WTC11 (cell line): ENCODE data around the gene BANF2. TPM values are rescaled to one million over a fixed set of nuclear protein-coding genes. Genes with fewer than 3 reads are reported as not detected.

Source experiments
- ATAC-seq: fragments of 200-7000 bp; cut with Tn5 transposase; 2 replicates; pipeline ENCODE4 v1.10.0; 2021; ENCODE audit warnings: mild to moderate bottlenecking, moderate library complexity
- CTCF ChIA-PET: fragments of 300-600 bp; sonication (Branson Sonifier 250); formaldehyde crosslinking; loops from one replicate; lab custom pipeline; 2021; ENCODE audit warnings: antibody characterized with exemption; lab: Charles Lee
- POLR2A ChIA-PET: fragments of 350-600 bp; sonication (Branson Sonifier 250); formaldehyde crosslinking; loops from one replicate; lab custom pipeline; 2021; ENCODE audit warnings: antibody characterized with exemption; lab: Charles Lee
- DNase-seq: peaks from one replicate; pipeline ENCODE4 v3.0.0; 2021; ENCODE audit warnings: low spot score
- H3K27ac Mint-ChIP-seq: 2 replicates; pipeline ENCODE4 v1.8.0; 2021; ENCODE audit warnings: mixed read lengths
- H3K27me3 Mint-ChIP-seq: 2 replicates; pipeline ENCODE4 v1.8.0; 2021; ENCODE audit warnings: low read depth, mild to moderate bottlenecking, moderate library complexity, mixed read lengths
- H3K36me3 Mint-ChIP-seq: 2 replicates; pipeline ENCODE4 v1.8.0; 2021; ENCODE audit warnings: mixed read lengths
- H3K4me1 Mint-ChIP-seq: 2 replicates; pipeline ENCODE4 v1.8.0; 2022; ENCODE audit warnings: mixed read lengths
- H3K4me3 Mint-ChIP-seq: 2 replicates; pipeline ENCODE4 v1.8.0; 2021; ENCODE audit warnings: mild to moderate bottlenecking, moderate library complexity, mixed read lengths
- H3K9me3 Mint-ChIP-seq: 2 replicates; pipeline ENCODE4 v1.8.0; 2021; ENCODE audit warnings: mixed read lengths
- E2F1 ChIP-seq: sonication (generic); formaldehyde crosslinking; IDR thresholded peaks from 2 replicates; pipeline ENCODE4 v1.8.0; 2022; ENCODE audit warnings: mild to moderate bottlenecking, missing genetic modification reagents
- E2F5 ChIP-seq: sonication (generic); formaldehyde crosslinking; IDR thresholded peaks from 2 replicates; pipeline ENCODE4 v1.8.1; 2022; ENCODE audit warnings: mild to moderate bottlenecking, moderate library complexity, missing genetic modification reagents
- ETV6 ChIP-seq: sonication (generic); formaldehyde crosslinking; IDR thresholded peaks from 2 replicates; pipeline ENCODE4 v1.8.1; 2022; ENCODE audit warnings: mild to moderate bottlenecking, missing genetic modification reagents
- GABPB1 ChIP-seq: sonication (generic); formaldehyde crosslinking; IDR thresholded peaks from 2 replicates; pipeline ENCODE4 v1.8.1; 2023; ENCODE audit warnings: mild to moderate bottlenecking, missing genetic modification reagents
- GTF2I ChIP-seq: fragments of 250-450 bp; sonication (Bioruptor Pico); conservative IDR thresholded peaks from 2 replicates; pipeline ENCODE4 v1.4.0; 2021; ENCODE audit warnings: mild to moderate bottlenecking
- HMGXB4 ChIP-seq: sonication (generic); formaldehyde crosslinking; IDR thresholded peaks from 2 replicates; pipeline ENCODE4 v1.8.1; 2023; ENCODE audit warnings: mild to moderate bottlenecking, moderate library complexity, missing genetic modification reagents
- KAT7 ChIP-seq: sonication (generic); formaldehyde crosslinking; IDR thresholded peaks from 2 replicates; pipeline ENCODE4 v1.8.1; 2023; ENCODE audit warnings: missing genetic modification reagents, mild to moderate bottlenecking, borderline replicate concordance
- MAX ChIP-seq: sonication (generic); formaldehyde crosslinking; IDR thresholded peaks from 2 replicates; pipeline ENCODE4 v1.8.0; 2022; ENCODE audit warnings: mild to moderate bottlenecking, missing genetic modification reagents
- MXD4 ChIP-seq: fragments of 250-450 bp; sonication (Bioruptor Pico); IDR thresholded peaks from 2 replicates; pipeline ENCODE4 v1.8.0; 2021; ENCODE audit warnings: mild to moderate bottlenecking, moderate library complexity, borderline replicate concordance
- RORB ChIP-seq: fragments of 250-450 bp; sonication (Bioruptor Pico); IDR thresholded peaks from 2 replicates; pipeline ENCODE4 v1.9.0; 2021; ENCODE audit warnings: mild to moderate bottlenecking
- SMAD3 ChIP-seq: sonication (generic); formaldehyde crosslinking; IDR thresholded peaks from 2 replicates; pipeline ENCODE4 v1.8.0; 2022; ENCODE audit warnings: missing genetic modification reagents, mild to moderate bottlenecking, borderline replicate concordance
- SP1 ChIP-seq: sonication (generic); formaldehyde crosslinking; conservative IDR thresholded peaks from 2 replicates; pipeline ENCODE4 v1.8.1; 2022; ENCODE audit warnings: missing genetic modification reagents
- TEAD4 ChIP-seq: sonication (generic); formaldehyde crosslinking; IDR thresholded peaks from 2 replicates; pipeline ENCODE4 v1.8.0; 2022; ENCODE audit warnings: mild to moderate bottlenecking, missing genetic modification reagents
- ZNF138 ChIP-seq: sonication (generic); formaldehyde crosslinking; conservative IDR thresholded peaks from 2 replicates; pipeline ENCODE4 v1.8.1; 2022; ENCODE audit warnings: mild to moderate bottlenecking, moderate library complexity, missing genetic modification reagents
- ZNF396 ChIP-seq: fragments of 250-450 bp; sonication (Bioruptor Pico); IDR thresholded peaks from 2 replicates; pipeline ENCODE4 v1.8.0; 2021; ENCODE audit warnings: mild to moderate bottlenecking, moderate library complexity, borderline replicate concordance
- ZNF416 ChIP-seq: fragments of 250-450 bp; sonication (Bioruptor Pico); IDR thresholded peaks from 2 replicates; pipeline ENCODE4 v1.9.0; 2021; ENCODE audit warnings: mild to moderate bottlenecking, inconsistent platforms
- ZNF423 ChIP-seq: fragments of 250-450 bp; sonication (Bioruptor Pico); IDR thresholded peaks from 2 replicates; pipeline ENCODE4 v2.1.2; 2022; ENCODE audit warnings: mild to moderate bottlenecking, moderate library complexity
- ZSCAN18 ChIP-seq: fragments of 250-450 bp; sonication (Bioruptor Pico); IDR thresholded peaks from 2 replicates; pipeline ENCODE4 v2.1.2; 2022; ENCODE audit warnings: mild to moderate bottlenecking, moderate library complexity
- total RNA-seq: library from RNA; stranded (reverse); gene quantifications from 3 replicates; pipeline ENCODE4 v1.2.3, GENCODE V29; 2021

BANF2 gene
- total RNA-seq, 1 experiment from 2014 or later: not detected

GRCh38 chr20:17722493-17723300 is 22.9 kb downstream of the BANF2 start:
- Mint-ChIP-seq H3K36me3 (no peaks in the 10 kb centered on the region), H3K9me3 (0 out of 2 replicates have a peak, but pooled peaks cover 3% of the 10 kb centered on the region), H3K4me1 (no peaks in the 10 kb centered on the region; the same call in 1 of the 2 replicates), H3K27ac (no peak overlapping the region), H3K27me3 (no peaks in the 10 kb centered on the region; the same call in 1 of the 2 replicates), H3K4me3 (no peak overlapping the region)
- CTCF ChIA-PET: interaction anchor here (0.8 to 1.1 kb wide), 3 partner anchors 42 to 217 kb away, joined by 3 read pairs; no protein-coding TSS in a partner anchor
- TF ChIP-seq SMAD3 (CRISPR knock-in tag) (no peak), ETV6 (CRISPR knock-in tag) (no peak), SP1 (CRISPR knock-in tag) (no peak)
- POLR2A ChIA-PET: no interaction called here
- no peak for DNase-seq
- ATAC-seq: no peak

DNA sequence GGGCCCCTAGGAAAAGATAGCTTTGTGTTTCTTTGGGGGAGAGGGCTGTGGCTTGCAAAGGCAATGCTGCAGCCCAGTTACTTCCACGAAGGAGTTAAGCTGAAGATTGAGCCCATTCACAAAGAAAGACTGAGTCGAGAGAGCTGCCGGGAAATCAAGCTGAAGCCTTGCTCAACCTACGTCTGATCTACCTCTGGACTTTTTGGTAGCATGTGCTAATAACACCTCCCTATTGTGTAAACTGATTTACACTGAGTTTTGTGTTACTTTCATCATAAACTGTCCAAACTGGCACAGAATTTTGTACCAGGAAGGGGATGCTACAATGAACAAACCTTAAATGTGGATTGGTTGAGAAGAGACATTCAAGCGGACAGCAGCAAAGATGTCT is 23.5 kb downstream of the BANF2 start:
- ChIA-PET CTCF (interaction anchor here (0.9 to 1.1 kb wide), 2 partner anchors 43 to 216 kb away, joined by 3 read pairs; no protein-coding TSS in a partner anchor), POLR2A (no interaction called here)
- ATAC-seq (no peak), DNase-seq (no peak)
- H3K27me3 Mint-ChIP-seq: no peaks in the 10 kb centered on the region; the same call in 1 of the 2 replicates
- H3K4me3 Mint-ChIP-seq: no peak overlapping the region
- H3K27ac Mint-ChIP-seq: no peak overlapping the region
- TF ChIP-seq GABPB1 (CRISPR knock-in tag) (0 out of 2 replicates have a peak, but pooled peaks have one; percentile 33), ZNF138 (no peak), E2F5 (CRISPR knock-in tag) (no peak), ZNF416 (CRISPR knock-in tag) (no peak), MAX (CRISPR knock-in tag) (no peak), ZNF423 (no peak), HMGXB4 (CRISPR knock-in tag) (no peak)
- 0 out of 2 replicates have a peak, but pooled peaks cover 3% of the 10 kb centered on the region for H3K9me3 Mint-ChIP-seq
- H3K36me3 Mint-ChIP-seq: no peaks in the 10 kb centered on the region
- H3K4me1 Mint-ChIP-seq: no peaks in the 10 kb centered on the region; the same call in 1 of the 2 replicates

DNA sequence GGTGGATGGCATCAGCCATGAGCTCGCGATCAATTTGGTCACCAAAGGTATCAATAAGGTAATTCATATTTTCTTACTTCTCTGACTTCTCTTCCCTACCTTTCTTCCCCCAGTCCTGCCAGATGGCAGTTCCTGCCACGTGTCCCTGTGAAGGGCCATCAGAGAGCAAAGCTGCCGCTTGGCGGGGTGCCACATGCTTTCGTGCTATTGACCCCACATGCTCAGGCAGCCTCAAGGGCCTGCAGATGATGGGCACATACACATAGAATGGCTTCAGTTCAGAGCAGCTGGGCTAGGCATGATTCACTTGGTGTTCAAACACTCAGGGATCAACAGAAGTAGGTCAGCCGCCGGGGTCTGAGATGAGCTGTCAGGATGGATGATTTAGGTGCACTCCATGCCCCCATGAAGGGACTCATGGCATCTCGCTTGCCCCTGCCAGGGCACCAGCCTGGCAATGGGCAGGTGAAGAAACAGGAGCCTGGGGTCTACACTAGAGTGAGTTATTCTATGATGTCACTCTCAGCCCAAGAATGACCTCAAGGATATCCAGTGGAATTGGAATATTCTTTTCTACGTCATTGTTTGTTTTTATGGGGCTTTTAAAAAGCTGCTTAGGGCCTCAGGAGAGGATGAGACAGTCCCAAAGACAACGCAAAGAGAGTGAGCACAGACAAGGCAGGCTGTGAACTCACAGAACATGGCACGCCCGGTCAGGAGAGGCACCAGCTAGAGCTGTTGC is 25.5 kb downstream of the BANF2 start:
- 0 out of 2 replicates have a peak, but pooled peaks have one; percentile 41 for TF ChIP-seq GABPB1 (CRISPR knock-in tag)
- TF ChIP-seq ZNF396: no peak
- ChIA-PET POLR2A (no interaction called here), CTCF (interaction anchor here (1.5 kb wide), 1 partner anchor 43 kb away, joined by 3 read pairs; no protein-coding TSS in a partner anchor)
- no peaks in the 10 kb centered on the region for H3K36me3 Mint-ChIP-seq
- H3K27ac Mint-ChIP-seq: no peak overlapping the region
- no peaks in the 10 kb centered on the region; the same call in 1 of the 2 replicates for H3K27me3 Mint-ChIP-seq
- H3K4me3 Mint-ChIP-seq: no peak overlapping the region
- H3K4me1 Mint-ChIP-seq: peaks cover under 1% of the 10 kb centered on the region; the same call in 1 of the 2 replicates
- DNase-seq (no peak), ATAC-seq (no peak)
- H3K9me3 Mint-ChIP-seq: 0 out of 2 replicates have a peak, but pooled peaks cover 3% of the 10 kb centered on the region

GRCh38 chr20:17726902-17727301 is 27.1 kb downstream of the BANF2 start:
- DNase-seq: no peak
- no peak for ATAC-seq
- Mint-ChIP-seq H3K4me1 (peaks cover 5% of the 10 kb centered on the region; the same call in 1 of the 2 replicates), H3K36me3 (no peaks in the 10 kb centered on the region), H3K9me3 (0 out of 2 replicates have a peak, but pooled peaks cover 3% of the 10 kb centered on the region), H3K27me3 (no peaks in the 10 kb centered on the region; the same call in 1 of the 2 replicates), H3K27ac (no peak overlapping the region), H3K4me3 (no peak overlapping the region)
- ChIA-PET POLR2A (no interaction called here), CTCF (no interaction called here)
- no peak for TF ChIP-seq E2F1 (CRISPR knock-in tag)
- TF ChIP-seq ZNF138: no peak
- no peak for TF ChIP-seq GTF2I (CRISPR knock-in tag)
- TF ChIP-seq TEAD4 (CRISPR knock-in tag): no peak
- no peak for TF ChIP-seq RORB
- no peak for TF ChIP-seq MXD4
- TF ChIP-seq ZSCAN18 (CRISPR knock-in tag): no peak
- no peak for TF ChIP-seq KAT7
